Stimulated activated CD8-positive, alpha-beta memory T cell treated with anti-CD3 and anti-CD28 coated beads, Interleukin-15, amount 100 ng/mL, for 48 hours (primary cell): Measurements from ENCODE around the gene MARCOL.
"Not testable (repeated sequence)": the region's sequence is repeated elsewhere in the genome, so short reads cannot be mapped to it uniquely, and the experiment has no call there.

Source experiments
- DNase-seq, 2 donors: peaks; one replicate each; pipeline ENCODE4 v3.0.0-alpha.2; 2020; ENCODE audit warnings: low read depth in 2 of 2

The MARCOL gene

DNA sequence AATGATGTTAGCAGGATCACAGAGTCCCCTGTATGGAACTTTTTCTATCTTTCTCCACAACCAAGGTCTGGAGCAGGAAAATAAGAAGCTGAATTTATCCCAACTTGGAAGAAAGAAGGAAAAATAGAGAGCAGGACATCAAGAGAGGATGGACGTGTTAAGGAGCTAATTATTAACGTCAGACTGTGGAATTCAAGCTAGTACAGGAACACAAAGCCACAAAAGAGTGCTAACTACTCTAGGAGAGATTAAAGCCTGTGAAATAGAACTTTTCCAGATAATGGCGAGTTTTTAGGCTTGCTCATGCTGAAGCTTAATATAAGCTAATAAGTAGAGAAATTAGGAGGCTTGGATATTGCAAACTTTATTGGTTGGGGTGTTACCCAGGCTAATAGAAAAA is 29.6 kb downstream of the MARCOL start:
- DNase-seq, result no peak

DNA sequence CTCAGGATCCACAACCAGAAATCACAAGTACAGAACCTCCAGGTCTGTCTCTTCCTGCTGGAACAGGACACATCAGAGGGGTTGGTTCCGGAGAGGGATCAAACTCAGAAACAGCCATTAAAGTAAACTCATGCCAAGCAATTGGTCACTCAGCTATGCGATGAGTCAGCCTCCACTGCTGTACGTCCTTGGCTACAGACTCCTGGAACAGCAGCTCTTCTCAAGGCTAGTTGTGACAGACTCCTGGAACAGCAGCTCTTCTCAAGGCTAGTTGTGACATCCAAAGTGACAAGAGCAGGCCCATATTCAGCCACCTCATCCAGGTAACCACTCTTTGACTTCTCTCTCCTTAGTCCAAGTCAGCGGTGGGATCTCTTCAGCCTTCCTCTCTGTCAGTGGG is 30.2 kb downstream of the MARCOL start, which contains the start of gene SPINK13:
SPINK13 (plus strand) TSS at position 229 of the 400 bp plus-strand sequence. CDS start 1,279 bp downstream, outside the sequence.
- no peak for DNase-seq

GRCh38 chr5:148275129-148275528 is 36.8 kb downstream of the MARCOL start:
- not testable (repeated sequence) for DNase-seq

DNA sequence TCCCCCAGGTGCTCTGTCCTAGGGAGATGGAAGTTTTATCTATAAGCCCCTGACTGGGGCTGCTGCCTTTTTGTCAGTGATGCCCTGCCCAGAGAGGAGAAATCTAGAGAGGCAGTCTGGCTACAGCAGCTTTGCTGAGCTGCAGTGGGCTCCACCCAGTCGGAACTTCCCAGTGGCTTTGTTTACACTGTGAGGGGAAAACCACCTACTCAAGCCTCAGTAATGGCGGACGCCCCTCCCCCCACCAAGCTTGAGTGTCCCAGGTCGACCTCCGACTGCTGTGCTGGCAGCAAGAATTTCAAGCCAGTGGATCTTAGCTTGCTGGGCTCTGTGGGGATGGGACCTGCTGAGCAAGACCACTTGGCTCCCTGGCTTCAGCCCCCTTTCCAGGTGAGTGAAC is 42.6 kb downstream of the MARCOL start:
- not testable (repeated sequence) for DNase-seq

GRCh38 chr5:148281336-148281735 is 43.0 kb downstream of the MARCOL start:
- DNase-seq, result not testable (repeated sequence)

DNA sequence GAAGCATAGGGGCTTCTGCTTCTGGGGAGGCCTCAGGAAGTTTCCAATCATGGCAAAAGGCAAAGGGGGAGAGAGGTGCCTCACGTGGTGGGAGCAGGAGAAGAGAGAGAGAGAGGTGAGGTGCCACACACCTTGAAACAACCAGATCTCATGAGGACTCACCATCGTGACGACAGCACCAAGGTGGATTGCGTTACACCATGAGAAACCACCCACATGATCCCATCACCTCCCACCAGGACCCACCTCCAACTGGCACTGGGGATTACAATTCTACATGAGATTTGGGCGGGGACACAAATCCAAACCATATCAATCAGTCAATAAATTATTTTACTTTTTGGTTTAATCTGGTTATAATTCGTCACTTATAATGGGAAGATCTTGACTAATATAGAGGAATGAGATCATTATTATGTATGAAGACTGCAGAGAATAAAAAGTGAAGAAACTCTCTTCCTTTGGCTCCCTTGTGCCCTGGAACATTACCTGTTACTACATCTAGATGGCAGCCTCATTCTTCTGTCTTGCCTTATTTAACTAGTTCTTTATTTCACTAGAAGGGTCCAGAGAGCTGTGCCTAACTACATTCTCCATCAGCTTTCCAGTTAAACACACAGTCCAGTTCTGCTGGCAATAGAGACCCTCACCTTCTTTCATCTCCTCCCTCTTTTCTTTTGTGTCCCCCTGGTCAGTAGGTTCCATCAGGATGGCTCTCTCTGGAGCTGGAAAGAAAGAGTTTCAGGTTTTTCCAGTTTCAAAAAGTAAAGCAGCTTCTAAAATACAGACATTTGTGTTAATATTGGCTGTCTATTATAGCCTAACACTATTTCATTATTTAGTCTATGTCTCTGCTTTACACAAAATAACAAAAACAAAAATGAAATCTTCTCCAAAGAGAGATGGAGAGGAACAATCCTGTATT is 52.2 kb downstream of the MARCOL start:
- DNase-seq, result no peak
